T-helper 1 cell treated with Interleukin-12 subunit alpha and Interleukin-12 subunit beta and Interleukin-4 antibody, amounts not matched to agents 30 μg/mL and 1 μg/mL, for 36 hours (primary cell): ENCODE results near the gene UBTF.

Source experiments
- H3K27ac Mint-ChIP-seq: one replicate; pipeline ENCODE4 v1.8.0; 2021; ENCODE audit warnings: mild to moderate bottlenecking, mixed read lengths
- H3K27me3 Mint-ChIP-seq: one replicate; pipeline ENCODE4 v1.8.0; 2021; ENCODE audit warnings: low read depth, mixed read lengths
- H3K36me3 Mint-ChIP-seq: one replicate; pipeline ENCODE4 v1.8.0; 2021; ENCODE audit warnings: low read depth, mixed read lengths
- H3K4me1 Mint-ChIP-seq: one replicate; pipeline ENCODE4 v1.8.0; 2021; ENCODE audit warnings: low read depth, mixed read lengths
- H3K4me3 Mint-ChIP-seq: one replicate; pipeline ENCODE4 v1.8.0; 2021; ENCODE audit warnings: mild to moderate bottlenecking, moderate library complexity, mixed read lengths
- H3K9me3 Mint-ChIP-seq: one replicate; pipeline ENCODE4 v1.8.0; 2021; ENCODE audit warnings: mixed read lengths

Gene UBTF

DNA sequence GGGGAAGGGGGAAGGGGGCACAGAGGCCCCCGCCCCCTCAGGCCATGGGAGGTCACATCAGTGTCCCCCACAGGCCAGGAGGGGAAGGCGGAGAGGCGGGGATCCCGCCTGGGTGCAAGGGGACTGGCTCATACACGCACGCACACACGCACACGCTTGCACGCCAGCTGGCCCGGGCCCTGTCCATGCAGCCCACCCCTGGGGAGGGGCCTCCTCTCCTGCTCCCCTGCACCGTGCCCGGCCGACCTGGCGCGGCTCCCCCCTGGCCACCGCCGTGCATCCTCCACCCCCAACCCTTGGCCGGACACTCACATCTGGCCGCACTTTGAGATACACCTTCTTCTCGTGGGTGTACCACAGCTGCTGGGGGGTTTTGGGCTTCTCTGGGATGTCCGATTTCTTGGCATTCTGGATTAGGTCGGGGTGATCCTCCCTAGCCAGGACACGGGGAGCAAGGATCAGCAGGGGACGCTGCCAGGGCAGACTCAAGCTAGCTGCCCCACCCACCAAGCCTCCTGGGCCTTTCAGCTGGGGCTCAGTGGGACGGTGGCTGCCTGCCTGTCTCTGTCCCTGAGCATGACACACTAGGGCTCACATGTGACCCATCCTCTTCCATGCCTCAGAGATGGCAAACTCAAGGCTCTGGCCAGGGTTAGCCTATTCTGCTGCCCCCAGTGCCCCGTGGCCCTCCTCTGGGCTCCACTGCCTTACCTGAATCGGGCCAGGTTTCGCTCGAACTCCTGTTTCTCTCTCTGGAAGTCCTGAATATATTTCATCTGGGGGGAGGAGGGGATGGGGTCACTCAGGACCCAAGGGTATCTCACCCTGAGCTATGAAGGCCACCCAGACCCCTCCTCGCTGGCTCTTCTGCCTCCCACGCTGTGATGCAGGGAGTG, 6.7 kb downstream of the UBTF start:
- Mint-ChIP-seq H3K27ac (peak overlapping the region; percentile 15), H3K36me3 (peaks cover 76% of the 10 kb centered on the region), H3K9me3 (no peaks in the 10 kb centered on the region), H3K27me3 (no peaks in the 10 kb centered on the region), H3K4me3 (no peak overlapping the region), H3K4me1 (peaks cover 50% of the 10 kb centered on the region)

DNA sequence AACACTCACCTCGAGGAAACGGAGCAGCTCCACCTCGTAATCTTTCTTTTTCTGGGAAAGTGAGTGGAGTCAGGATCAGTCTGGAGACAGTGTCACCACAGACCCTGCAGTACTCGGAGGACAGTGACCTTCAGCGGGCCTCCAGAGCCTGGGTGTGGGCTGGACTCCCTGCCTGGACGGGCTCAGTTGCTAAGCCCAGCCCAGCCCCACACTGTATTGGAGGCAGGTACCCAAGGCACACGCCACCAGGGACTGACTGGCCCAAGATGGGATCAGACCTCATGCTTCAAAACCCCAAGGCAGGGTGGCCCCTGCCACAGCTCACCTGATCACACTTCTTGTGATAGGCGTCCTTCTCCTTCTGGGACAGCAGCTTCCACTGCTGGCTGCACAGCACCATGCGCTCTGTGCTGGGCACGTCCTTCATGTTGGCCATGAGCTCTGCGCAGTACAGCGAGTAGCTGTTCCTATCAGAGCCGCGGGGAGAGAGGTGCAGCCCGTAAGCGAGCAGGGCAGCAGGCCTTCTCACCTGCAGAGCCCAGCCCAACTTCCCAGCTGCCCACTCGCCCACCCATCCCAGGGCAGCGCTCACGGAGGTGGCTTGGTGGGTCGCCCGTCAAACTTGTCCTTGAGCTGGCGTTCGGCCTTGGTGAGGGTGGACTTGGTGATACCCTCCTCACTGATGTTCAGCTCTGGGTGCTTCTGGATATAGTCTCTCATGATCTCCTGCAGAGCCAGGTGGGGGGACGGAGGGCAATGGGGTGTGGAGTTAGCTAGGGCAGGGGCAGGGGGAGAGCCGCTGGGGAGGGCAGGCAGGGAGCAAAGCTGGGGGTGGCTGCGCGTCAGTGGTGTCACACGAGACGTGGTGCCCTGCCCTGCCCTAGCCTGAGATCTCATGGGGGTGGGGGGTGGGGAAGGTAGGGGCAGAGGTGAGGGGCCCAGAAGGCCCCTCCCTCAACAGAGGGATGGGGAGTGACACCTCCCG, 7.9 kb downstream of the UBTF start:
- Mint-ChIP-seq H3K9me3 (no peaks in the 10 kb centered on the region), H3K27ac (no peak overlapping the region)

DNA sequence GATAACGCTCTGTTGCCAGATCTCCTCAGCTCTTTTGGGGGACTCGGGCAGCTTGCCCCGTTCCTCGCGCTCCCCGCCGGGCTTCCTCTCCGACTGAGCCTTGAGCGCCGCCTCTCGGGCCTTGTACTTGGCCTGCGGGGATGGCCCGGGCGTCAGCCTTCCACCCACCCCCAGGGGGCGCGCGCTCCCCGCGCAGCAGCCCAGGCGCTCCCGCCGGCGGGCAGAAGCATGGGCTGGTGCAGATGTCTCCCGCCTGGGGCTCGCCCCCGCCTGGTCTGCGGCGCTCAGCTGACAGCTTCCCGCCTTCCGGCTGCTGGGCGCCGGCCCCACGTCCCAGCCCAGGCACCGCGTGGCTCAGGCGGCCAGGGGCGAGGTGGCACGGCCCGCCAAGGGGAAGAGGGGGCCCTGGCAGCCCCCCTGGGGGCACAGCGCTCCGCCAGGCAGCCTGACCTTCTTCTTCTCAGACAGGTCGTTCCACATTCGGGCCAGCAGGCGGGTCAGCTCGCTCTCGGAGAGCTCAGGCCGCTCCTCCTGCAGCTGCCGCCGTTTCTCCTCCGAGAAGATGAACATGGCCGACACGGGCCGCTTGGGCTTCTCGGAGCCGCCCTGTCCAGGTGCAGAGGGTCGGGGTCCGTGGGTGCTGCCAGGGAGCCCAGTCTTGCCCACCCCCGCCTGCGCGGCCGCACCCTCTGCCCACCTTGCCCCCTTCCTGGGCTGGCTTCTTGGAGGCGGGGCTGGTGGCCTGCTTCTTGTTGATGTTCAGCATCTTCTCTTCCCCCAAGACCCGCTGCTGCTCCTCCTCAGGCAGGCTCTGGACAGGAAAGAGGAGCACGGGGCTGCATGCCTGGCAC, 8.9 kb downstream of the UBTF start:
- Mint-ChIP-seq H3K27ac (peak overlapping the region; percentile 89), H3K36me3 (peaks cover 68% of the 10 kb centered on the region), H3K4me1 (peaks cover 33% of the 10 kb centered on the region), H3K27me3 (no peaks in the 10 kb centered on the region), H3K9me3 (no peaks in the 10 kb centered on the region), H3K4me3 (peak overlapping the region; percentile 64)

More for the DNA sequence above, 7.9 kb downstream of the UBTF start:
- peaks cover 41% of the 10 kb centered on the region for H3K4me1 Mint-ChIP-seq
- H3K27me3 Mint-ChIP-seq = no peaks in the 10 kb centered on the region
- H3K36me3 Mint-ChIP-seq = peaks cover 71% of the 10 kb centered on the region
- no peak overlapping the region for H3K4me3 Mint-ChIP-seq

DNA sequence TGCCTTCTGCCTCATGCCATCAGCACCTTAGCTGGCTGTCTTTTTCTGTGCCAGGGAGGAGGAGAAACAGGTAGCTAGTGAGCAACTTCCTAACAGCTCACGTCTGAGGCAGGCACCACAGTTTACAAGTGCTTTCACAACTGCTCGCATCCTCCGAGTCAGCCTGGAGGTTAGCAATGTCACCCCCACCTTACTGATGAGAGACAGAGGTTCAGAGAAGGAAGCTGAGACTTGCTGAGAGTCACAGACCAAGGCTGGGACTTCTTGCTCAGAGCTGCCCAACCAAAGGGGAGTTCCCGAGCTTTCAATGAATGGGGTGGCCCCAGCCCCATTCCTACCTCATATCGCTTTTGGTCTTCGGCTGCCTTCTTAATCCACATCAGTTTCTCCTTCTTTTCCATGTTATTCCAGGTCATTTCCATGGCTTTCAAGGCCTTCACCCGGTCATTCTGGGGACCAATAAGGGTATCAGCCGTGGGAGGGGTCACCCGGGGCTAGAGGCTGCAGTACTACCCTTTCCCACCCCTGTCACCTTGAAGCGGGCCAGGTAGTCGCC, 9.6 kb downstream of the UBTF start:
- H3K36me3 Mint-ChIP-seq = peaks cover 63% of the 10 kb centered on the region

DNA sequence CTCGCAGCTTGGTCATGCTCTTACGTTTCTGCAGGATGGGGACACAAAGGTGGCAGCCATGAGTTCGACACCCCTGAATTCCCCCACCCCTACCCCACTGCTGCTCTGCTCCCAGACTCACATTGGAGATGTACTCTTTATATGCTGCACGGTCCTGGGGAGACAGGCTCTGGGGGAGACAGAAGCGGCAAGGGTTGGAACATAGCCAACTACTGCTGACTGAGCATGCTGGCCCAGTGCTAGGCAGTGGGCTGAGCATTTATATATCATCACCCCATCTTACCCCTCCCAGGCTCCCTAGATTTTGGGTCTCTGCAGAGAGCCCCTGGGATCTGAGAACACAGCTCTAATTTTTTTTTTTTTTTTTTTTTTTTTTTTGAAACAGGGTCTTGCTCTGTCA, 11.7 kb downstream of the UBTF start:
- Mint-ChIP-seq H3K27ac (no peak overlapping the region), H3K4me3 (no peak overlapping the region), H3K27me3 (no peaks in the 10 kb centered on the region), H3K4me1 (peaks cover 29% of the 10 kb centered on the region), H3K9me3 (no peaks in the 10 kb centered on the region), H3K36me3 (peaks cover 44% of the 10 kb centered on the region)

More for the DNA sequence above, 9.6 kb downstream of the UBTF start:
- Mint-ChIP-seq H3K9me3 (no peaks in the 10 kb centered on the region), H3K4me1 (peaks cover 28% of the 10 kb centered on the region), H3K4me3 (peak overlapping the region; percentile 64), H3K27me3 (no peaks in the 10 kb centered on the region), H3K27ac (peak overlapping the region; percentile 89)

DNA sequence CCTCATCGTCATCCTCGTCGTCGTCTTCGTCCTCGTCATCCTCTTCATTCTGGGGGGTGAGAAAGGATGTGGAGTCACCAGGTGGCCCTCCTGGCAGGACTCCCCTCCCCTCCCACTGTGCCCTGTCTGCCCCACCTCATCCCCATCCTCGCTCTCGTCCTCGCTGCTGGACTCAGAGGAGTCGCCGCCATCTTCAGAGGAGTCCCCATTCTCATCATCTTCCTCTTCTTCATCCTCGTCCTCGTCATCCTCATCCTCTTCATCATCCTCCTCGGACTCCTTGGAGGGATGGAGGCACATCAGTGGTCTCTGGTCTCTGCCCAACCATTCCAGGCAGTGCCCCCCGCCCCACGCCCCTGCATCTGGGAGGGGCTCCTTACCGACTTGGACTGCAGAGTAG, 12.2 kb downstream of the UBTF start:
- Mint-ChIP-seq H3K36me3 (peaks cover 43% of the 10 kb centered on the region), H3K27me3 (no peaks in the 10 kb centered on the region), H3K27ac (no peak overlapping the region), H3K9me3 (no peaks in the 10 kb centered on the region), H3K4me1 (peaks cover 32% of the 10 kb centered on the region), H3K4me3 (no peak overlapping the region)

DNA sequence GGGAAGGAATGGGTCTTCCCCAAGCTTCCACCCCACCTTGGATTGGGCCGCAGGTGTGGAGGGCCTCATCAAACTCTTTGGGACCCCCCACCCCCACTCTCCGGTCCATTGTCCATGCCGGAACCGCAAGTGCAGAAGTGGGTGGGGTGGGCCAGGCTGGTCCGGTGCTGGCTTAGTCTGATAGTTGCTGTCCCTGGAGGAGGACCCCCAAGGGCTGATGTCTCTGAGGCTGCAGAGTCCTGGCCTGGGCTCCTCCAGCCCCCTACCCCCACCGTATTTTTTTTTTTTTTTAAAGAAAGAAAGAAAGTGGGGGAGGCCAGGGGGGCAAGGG, 12.7 kb downstream of the UBTF start:
- peaks cover 32% of the 10 kb centered on the region for H3K4me1 Mint-ChIP-seq
- no peak overlapping the region for H3K27ac Mint-ChIP-seq
- peaks cover 43% of the 10 kb centered on the region for H3K36me3 Mint-ChIP-seq
- no peaks in the 10 kb centered on the region for H3K27me3 Mint-ChIP-seq
- H3K4me3 Mint-ChIP-seq = no peak overlapping the region
- no peaks in the 10 kb centered on the region for H3K9me3 Mint-ChIP-seq

DNA sequence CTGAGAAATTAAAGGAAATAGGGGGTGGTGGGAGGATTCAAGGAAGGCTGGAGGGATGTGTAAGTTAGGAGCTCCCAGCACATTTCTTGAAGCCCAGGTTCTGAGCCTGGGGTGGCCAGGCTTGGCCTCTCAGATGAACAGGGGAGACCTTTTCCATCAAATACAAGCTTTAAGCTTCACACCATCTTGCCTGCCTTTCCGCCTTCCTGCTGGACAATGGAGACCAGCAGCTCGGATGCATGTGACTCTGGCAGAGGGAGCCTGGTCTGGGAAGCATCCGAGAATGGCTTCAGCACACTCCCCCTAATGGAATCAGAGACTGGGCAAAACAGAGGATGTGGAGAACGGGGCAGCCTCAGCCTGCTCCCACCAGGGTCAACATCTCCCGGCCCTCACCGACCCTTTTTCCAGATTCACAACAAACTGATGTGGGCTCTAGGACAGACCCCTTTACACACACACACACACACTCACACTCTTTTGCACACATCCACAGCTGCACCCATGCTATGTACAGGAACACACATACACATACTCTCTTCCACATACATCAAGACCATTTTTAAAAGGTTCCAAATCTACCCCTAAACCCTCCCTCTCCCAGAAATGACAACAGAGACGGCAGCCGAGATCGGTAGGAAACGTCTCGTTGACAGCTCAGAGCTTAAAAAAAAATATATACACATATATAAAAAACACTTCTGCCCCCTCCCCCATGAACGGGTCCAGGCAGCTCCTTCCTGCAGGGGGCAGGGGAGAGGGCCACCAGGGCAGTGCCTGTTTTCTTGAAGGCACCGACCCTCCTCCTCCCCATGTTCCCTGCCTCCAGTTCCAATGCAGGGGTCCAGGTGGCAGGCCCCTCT, 13.3 kb downstream of the UBTF start:
- Mint-ChIP-seq H3K9me3 (no peaks in the 10 kb centered on the region), H3K4me3 (no peak overlapping the region), H3K27ac (peak overlapping the region; percentile 61), H3K4me1 (peaks cover 33% of the 10 kb centered on the region), H3K27me3 (no peaks in the 10 kb centered on the region), H3K36me3 (peaks cover 37% of the 10 kb centered on the region)

DNA sequence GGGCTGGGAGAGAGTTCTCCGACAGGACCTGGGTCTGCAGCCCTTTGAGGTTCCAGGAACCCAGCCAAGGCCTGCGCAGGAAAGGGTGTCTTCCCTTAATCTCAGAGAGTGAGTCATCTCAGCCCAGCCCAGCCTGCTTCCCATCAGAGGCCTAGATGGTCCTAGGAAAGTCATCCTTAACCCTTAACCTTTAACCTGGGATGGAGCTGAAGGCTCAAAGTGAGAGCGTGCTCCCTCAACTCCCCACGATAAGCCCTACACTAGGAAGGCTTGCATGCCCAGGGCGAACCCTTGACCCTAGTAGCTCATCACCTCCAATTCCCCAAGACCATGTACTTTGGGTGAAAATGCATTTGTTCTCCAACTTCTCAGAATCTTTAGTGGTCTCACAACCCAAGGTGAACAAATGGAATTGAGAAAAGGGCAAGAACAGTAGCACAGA, 15.0 kb downstream of the UBTF start:
- Mint-ChIP-seq H3K27ac (no peak overlapping the region), H3K4me3 (no peak overlapping the region), H3K36me3 (peaks cover 27% of the 10 kb centered on the region), H3K4me1 (peaks cover 31% of the 10 kb centered on the region), H3K9me3 (no peaks in the 10 kb centered on the region), H3K27me3 (no peaks in the 10 kb centered on the region)

DNA sequence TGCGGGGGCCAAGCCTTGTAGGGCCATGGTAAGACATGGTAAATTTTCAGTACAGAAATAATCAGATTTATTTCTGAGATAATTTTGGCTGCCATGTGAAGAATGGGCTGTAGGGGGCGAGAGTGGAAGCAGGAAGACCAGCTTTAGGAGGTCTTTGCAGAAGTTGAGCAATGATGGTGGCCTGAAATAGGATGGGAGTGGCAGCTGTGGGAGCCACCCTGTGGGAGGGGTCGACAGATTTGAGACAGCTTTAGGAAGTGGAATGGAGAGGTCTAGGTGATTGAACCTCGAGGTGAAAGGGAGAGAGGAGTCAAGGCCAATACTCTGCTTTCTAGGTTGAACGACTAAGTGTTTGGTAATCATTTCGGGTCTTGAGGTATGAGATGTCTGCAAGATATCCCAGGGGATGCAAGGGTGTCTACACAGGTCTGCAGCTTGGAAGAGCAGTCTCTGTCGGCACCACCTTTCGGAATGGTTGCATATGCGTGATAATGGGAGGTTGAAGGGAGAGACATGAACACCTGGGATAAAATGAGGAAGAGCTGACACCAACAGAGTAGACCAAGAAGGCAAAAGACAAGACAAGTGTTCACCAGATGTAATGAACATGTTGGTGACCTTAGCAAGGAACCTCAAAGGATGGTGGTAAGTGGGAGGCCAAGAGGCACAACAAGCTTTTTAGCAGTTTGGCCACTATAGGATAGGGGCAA, 15.6 kb downstream of the UBTF start:
- Mint-ChIP-seq H3K9me3 (no peaks in the 10 kb centered on the region), H3K4me3 (peak overlapping the region; percentile 32), H3K27ac (peak overlapping the region; percentile 64)

DNA sequence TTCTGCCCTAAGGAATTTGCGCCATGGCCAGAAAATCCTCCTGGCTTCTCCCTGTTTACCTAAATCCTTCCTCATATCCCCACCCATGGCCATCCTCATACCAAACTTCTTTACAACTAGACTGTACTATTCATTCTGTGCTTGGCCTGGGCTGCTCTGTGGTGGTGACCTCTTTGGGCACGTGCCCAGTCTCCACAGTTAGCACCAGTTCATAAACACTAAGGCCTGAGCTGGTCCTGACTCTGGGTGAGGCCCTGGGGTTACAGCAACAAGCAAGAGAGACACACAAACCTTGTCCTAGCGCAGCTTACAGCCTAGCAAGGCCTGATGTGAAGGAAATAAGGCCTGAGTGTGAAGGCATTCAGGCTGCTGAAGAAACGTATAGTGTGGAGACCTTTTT, 16.7 kb downstream of the UBTF start:
- peak overlapping the region; percentile 58 for H3K27ac Mint-ChIP-seq
- peaks cover 20% of the 10 kb centered on the region for H3K36me3 Mint-ChIP-seq
- no peaks in the 10 kb centered on the region for H3K27me3 Mint-ChIP-seq
- H3K9me3 Mint-ChIP-seq = no peaks in the 10 kb centered on the region
- H3K4me3 Mint-ChIP-seq = peak overlapping the region; percentile 49
- H3K4me1 Mint-ChIP-seq = peaks cover 33% of the 10 kb centered on the region

More for the DNA sequence above, 15.6 kb downstream of the UBTF start:
- Mint-ChIP-seq H3K4me1 (peaks cover 31% of the 10 kb centered on the region), H3K27me3 (no peaks in the 10 kb centered on the region), H3K36me3 (peaks cover 24% of the 10 kb centered on the region)

DNA sequence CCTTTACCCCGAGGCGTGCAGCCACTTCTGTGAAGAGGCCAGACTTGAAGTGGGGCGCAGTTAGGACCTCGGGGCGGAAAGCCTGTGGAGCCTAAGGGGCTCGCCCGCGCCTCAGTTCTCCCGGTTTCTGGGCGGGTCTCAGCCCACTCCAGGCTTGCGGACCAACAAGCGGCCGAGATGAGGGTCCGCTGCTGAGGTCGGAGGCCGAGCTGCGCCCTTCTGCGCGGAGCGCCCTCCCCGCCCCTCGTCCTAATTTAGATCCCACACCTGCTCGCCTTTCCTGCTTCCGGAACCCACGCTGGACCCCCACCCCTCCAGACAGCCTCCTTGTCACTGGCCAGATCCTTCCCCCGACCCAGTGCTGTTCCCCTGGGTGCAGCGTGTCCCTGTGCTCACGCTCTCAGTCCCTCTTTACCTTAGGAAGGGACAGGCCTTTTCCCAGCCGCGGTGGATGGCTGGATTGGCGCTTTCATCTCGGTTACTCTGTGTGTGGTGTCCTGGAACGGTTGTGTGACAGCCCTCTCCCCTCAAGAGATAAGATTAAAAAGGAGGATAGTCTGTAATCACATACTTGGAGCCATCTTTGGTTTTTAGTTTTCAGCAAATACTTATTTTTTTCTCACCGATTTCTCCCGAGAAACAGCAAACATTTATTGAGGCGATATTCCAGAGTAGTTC, 18.9 kb downstream of the UBTF start:
- peaks cover 23% of the 10 kb centered on the region for H3K36me3 Mint-ChIP-seq
- H3K9me3 Mint-ChIP-seq = no peaks in the 10 kb centered on the region
- peaks cover 37% of the 10 kb centered on the region for H3K4me1 Mint-ChIP-seq
- H3K27ac Mint-ChIP-seq = peak overlapping the region; percentile 93
- H3K4me3 Mint-ChIP-seq = peak overlapping the region; percentile 90
- H3K27me3 Mint-ChIP-seq = no peaks in the 10 kb centered on the region
